PC-3 (cell line): Measurements from ENCODE around the gene PDGFC. TPM values are rescaled to one million over a fixed set of nuclear protein-coding genes. Genes with fewer than 3 reads are reported as not detected.

Source experiments
- ATAC-seq: fragments of 200-7000 bp; cut with Tn5 transposase; 2 replicates; pipeline ENCODE4 v1.9.1; 2020; ENCODE audit warnings: mild to moderate bottlenecking, moderate library complexity
- Bru-seq: library from RNA; stranded (reverse); fragments of 400-500 nt; gene quantifications from one replicate; lab custom pipeline; 2021; lab: Mats Ljungman, UMichigan
- BruChase-seq, 2 experiments: library from RNA; stranded (reverse); fragments of 400-500 nt; gene quantifications; one replicate each; lab custom pipeline; 2021; lab: Mats Ljungman, UMichigan
- BruUV-seq: library from RNA; stranded (reverse); fragments of 400-500 nt; replicated peaks from 2 replicates; lab custom pipeline; 2021; lab: Mats Ljungman, UMichigan
- CTCF ChIA-PET: fragments of 300-600 bp; sonication (Branson Sonifier 250); formaldehyde crosslinking; loops from one replicate; lab custom pipeline; 2022; ENCODE audit warnings: antibody characterized with exemption; lab: Charles Lee
- POLR2A ChIA-PET: fragments of 300-600 bp; sonication (Branson Sonifier 250); formaldehyde crosslinking; loops from one replicate; lab custom pipeline; 2022; ENCODE audit warnings: antibody characterized with exemption; ENCODE audit not compliant: unreplicated experiment; lab: Charles Lee
- DNase-seq: peaks from one replicate; pipeline ENCODE4 v3.0.0-alpha.2; 2015
- H2AFZ ChIP-seq: fragments of 300-600 bp; sonication (generic); 2 replicates; pipeline ENCODE4 v1.6.0; 2016; ENCODE audit warnings: antibody characterized with exemption, low read length
- H3F3A ChIP-seq: fragments of 300-600 bp; sonication (generic); one replicate; pipeline ENCODE4 v1.6.0; 2017; ENCODE audit warnings: antibody characterized with exemption, low read length, control low read depth, mild to moderate bottlenecking; ENCODE audit not compliant: unreplicated experiment
- H3K27ac ChIP-seq: fragments of 300-600 bp; sonication (generic); 2 replicates; pipeline ENCODE4 v1.5.1; 2016; ENCODE audit warnings: mild to moderate bottlenecking, low read length
- H3K27me3 ChIP-seq: fragments of 300-600 bp; sonication (generic); 2 replicates; pipeline ENCODE4 v1.6.1; 2016; ENCODE audit warnings: low read length, mixed read lengths
- H3K36me3 ChIP-seq: fragments of 300-600 bp; sonication (generic); 2 replicates; pipeline ENCODE4 v1.6.1; 2016; ENCODE audit warnings: low read depth, mixed run types, low read length, mixed read lengths
- H3K4me1 ChIP-seq: fragments of 300-600 bp; sonication (generic); 2 replicates; pipeline ENCODE4 v1.5.1; 2016; ENCODE audit warnings: low read length; ENCODE audit not compliant: insufficient read depth
- H3K4me2 ChIP-seq: fragments of 300-600 bp; sonication (generic); 2 replicates; pipeline ENCODE4 v1.6.0; 2016; ENCODE audit warnings: low read length
- H3K4me3 ChIP-seq: fragments of 300-600 bp; sonication (generic); 2 replicates; pipeline ENCODE4 v1.5.1; 2016; ENCODE audit warnings: mild to moderate bottlenecking, low read length, mixed read lengths
- H3K79me2 ChIP-seq: fragments of 300-600 bp; sonication (generic); 2 replicates; pipeline ENCODE4 v1.6.1; 2017; ENCODE audit warnings: low read length, mixed read lengths
- H3K9ac ChIP-seq: fragments of 300-600 bp; sonication (generic); 2 replicates; pipeline ENCODE4 v1.6.0; 2016; ENCODE audit warnings: mild to moderate bottlenecking, low read length
- H3K9me2 ChIP-seq: fragments of 300-600 bp; sonication (generic); replicated peaks from 2 replicates; pipeline ENCODE4 v1.6.1; 2016; ENCODE audit warnings: mixed run types, low read length, mixed read lengths
- H3K9me3 ChIP-seq: fragments of 300-600 bp; sonication (generic); 2 replicates; pipeline ENCODE4 v1.6.1; 2016; ENCODE audit warnings: low read length, mixed read lengths
- H4K20me1 ChIP-seq: fragments of 300-600 bp; sonication (generic); 2 replicates; pipeline ENCODE4 v1.6.1; 2016; ENCODE audit warnings: low read length, mixed read lengths
- EZH2 ChIP-seq: fragments of 300-600 bp; sonication (generic); IDR thresholded peaks from one replicate; pipeline ENCODE4 v1.6.1; 2017; ENCODE audit warnings: antibody characterized with exemption, mild to moderate bottlenecking, low read length; ENCODE audit not compliant: unreplicated experiment
- EZH2phosphoT487 ChIP-seq: fragments of 300-600 bp; sonication (generic); IDR thresholded peaks from 2 replicates; pipeline ENCODE4 v1.6.1; 2018; ENCODE audit warnings: mild to moderate bottlenecking, antibody characterized with exemption, low read length, borderline replicate concordance
- intact Hi-C: fragments of 100-400 bp; cut with micrococcal nuclease; formaldehyde crosslinking; loops from 2 replicates; pipeline ENCODE4 v1.9.0; 2023
- long read RNA-seq: library from polyadenylated mRNA; unstranded; transcript quantifications from one replicate; pipeline ENCODE4 v2.0.0, GENCODE V29; 2021; ENCODE audit not compliant: unreplicated experiment
- total RNA-seq: library from RNA; depleted of rRNA; stranded (reverse); fragments of >200 nt; gene quantifications from 2 replicates; pipeline ENCODE4 v1.2.3, GENCODE V29; 2014; rRNA removed
- TF ChIP-seq, protein P1 (sequence below): fragments of 300-600 bp; sonication (generic); conservative IDR thresholded peaks from 2 replicates; pipeline ENCODE4 v1.5.1; 2017; ENCODE audit warnings: antibody characterized with exemption, low read depth, mild to moderate bottlenecking, low read length

The PDGFC gene, protein sequence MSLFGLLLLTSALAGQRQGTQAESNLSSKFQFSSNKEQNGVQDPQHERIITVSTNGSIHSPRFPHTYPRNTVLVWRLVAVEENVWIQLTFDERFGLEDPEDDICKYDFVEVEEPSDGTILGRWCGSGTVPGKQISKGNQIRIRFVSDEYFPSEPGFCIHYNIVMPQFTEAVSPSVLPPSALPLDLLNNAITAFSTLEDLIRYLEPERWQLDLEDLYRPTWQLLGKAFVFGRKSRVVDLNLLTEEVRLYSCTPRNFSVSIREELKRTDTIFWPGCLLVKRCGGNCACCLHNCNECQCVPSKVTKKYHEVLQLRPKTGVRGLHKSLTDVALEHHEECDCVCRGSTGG
- 16.8 and 23.0 TPM in 2 replicates for total RNA-seq
- percentile 62 among the genes with signal in this experiment for Bru-seq, nascent RNA
- BruChase-seq, experiment 1, labeled RNA remaining after a 6-hour chase: percentile 51 among the genes with signal in this experiment
- BruChase-seq, experiment 2, labeled RNA remaining after a 2-hour chase: percentile 57 among the genes with signal in this experiment
- long read RNA-seq, full-length matches to known transcripts: 31 of 38 reads
- long read RNA-seq, partial matches to known transcripts: 4 of 38 reads
- long read RNA-seq, other reads (novel, unspliced or antisense): 3 of 38 reads

- CTCF ChIA-PET: interaction anchor here (0.5 kb wide), 1 partner anchor 423 kb away, joined by 4 read pairs; no protein-coding TSS in a partner anchor
- intact Hi-C loops: loop anchor here (2.0 to 5.0 kb wide), 2 partner anchors 73 to 390 kb away; no protein-coding TSS in a partner anchor
Measured at GRCh38 chr4:156971676-156972378, at the start of gene PDGFC. PDGFC (minus strand) TSS chr4:156971799; CDS start chr4:156970903, 896 bp downstream.

DNA sequence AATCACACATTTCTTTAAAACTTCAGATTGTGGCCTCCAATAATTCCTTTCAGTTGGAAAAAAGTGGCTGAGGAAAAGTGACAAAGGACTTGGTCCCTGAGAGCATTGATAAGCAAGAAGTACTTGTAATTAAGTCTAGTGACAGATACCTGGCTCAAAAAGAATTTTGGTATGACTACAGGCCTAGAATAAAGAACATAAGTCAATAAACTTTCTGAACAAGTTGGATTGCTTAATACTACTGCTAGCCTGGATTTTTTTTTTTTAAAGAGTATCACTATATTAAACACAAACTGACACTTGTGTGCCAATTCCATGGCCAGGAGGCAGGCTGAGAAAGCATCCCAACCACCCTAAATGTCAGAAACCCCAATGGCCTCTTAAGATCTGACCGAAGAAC is 49.3 kb upstream of the PDGFC start:
- no peak for ATAC-seq

More at GRCh38 chr4:156971676-156972378, at the start of gene PDGFC:
- Histone ChIP-seq H2AFZ (peak within 1 kb of the TSS; percentile 84), H3K79me2 (peaks cover 41% of the 10 kb centered on the region), H3K27me3 (no peaks in the 10 kb centered on the region), H3K27ac (peak within 1 kb of the TSS; percentile 37), H3K9me2 (no peaks in the 10 kb centered on the region), H3K9me3 (no peaks in the 10 kb centered on the region), H3K4me3 (peak within 1 kb of the TSS; percentile 94), H3K36me3 (peaks cover 6% of the 10 kb centered on the region; the same call in 1 of the 2 replicates), H3K4me1 (peaks cover 29% of the 10 kb centered on the region), H3F3A (no peaks in the 10 kb centered on the region), H4K20me1 (no peaks in the 10 kb centered on the region), H3K9ac (peak within 1 kb of the TSS; percentile 64), H3K4me2 (peak within 1 kb of the TSS; percentile 91)
- TF ChIP-seq, protein P1, sequence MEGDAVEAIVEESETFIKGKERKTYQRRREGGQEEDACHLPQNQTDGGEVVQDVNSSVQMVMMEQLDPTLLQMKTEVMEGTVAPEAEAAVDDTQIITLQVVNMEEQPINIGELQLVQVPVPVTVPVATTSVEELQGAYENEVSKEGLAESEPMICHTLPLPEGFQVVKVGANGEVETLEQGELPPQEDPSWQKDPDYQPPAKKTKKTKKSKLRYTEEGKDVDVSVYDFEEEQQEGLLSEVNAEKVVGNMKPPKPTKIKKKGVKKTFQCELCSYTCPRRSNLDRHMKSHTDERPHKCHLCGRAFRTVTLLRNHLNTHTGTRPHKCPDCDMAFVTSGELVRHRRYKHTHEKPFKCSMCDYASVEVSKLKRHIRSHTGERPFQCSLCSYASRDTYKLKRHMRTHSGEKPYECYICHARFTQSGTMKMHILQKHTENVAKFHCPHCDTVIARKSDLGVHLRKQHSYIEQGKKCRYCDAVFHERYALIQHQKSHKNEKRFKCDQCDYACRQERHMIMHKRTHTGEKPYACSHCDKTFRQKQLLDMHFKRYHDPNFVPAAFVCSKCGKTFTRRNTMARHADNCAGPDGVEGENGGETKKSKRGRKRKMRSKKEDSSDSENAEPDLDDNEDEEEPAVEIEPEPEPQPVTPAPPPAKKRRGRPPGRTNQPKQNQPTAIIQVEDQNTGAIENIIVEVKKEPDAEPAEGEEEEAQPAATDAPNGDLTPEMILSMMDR: peak; percentile 34
- no peak for TF ChIP-seq EZH2
- ATAC-seq (peak; percentile 66), DNase-seq (peak; percentile 68)
- POLR2A ChIA-PET: interaction anchor here (0.6 kb wide), 1 partner anchor 9 kb away, joined by 3 read pairs; no protein-coding TSS in a partner anchor
- BruUV-seq: no TSS peak

GRCh38 chr4:157018920-157019490 is 47.4 kb upstream of the PDGFC start:
- POLR2A ChIA-PET: no interaction called here
- no peak overlapping the region for H2AFZ ChIP-seq
- H3F3A ChIP-seq: no peaks in the 10 kb centered on the region
- H3K4me2 ChIP-seq: no peak overlapping the region
- H3K9ac ChIP-seq: no peak overlapping the region
- no peaks in the 10 kb centered on the region for H3K36me3 ChIP-seq
- H3K27me3 ChIP-seq: no peaks in the 10 kb centered on the region
- intact Hi-C loops: no loop called here
- CTCF ChIA-PET: no interaction called here
- ATAC-seq (no peak), DNase-seq (no peak)
- H3K27ac ChIP-seq: no peak overlapping the region
- H3K9me2 ChIP-seq: no peaks in the 10 kb centered on the region
- H3K9me3 ChIP-seq: no peaks in the 10 kb centered on the region
- peaks cover 11% of the 10 kb centered on the region; the same call in 1 of the 2 replicates for H3K4me1 ChIP-seq
- H3K4me3 ChIP-seq: no peak overlapping the region
- TF ChIP-seq, protein P1: no peak
- TF ChIP-seq EZH2: no peak
- no peak for TF ChIP-seq EZH2phosphoT487
- BruUV-seq: no TSS peak
- no peaks in the 10 kb centered on the region for H4K20me1 ChIP-seq
- no peaks in the 10 kb centered on the region for H3K79me2 ChIP-seq

More for the DNA sequence above, 49.3 kb upstream of the PDGFC start:
- H3K4me1 ChIP-seq: no peaks in the 10 kb centered on the region
- no peaks in the 10 kb centered on the region for H3K9me2 ChIP-seq
- ChIA-PET POLR2A (no interaction called here), CTCF (no interaction called here)
- intact Hi-C loops: no loop called here
- H3K27me3 ChIP-seq: no peaks in the 10 kb centered on the region
- H3K36me3 ChIP-seq: no peaks in the 10 kb centered on the region
- H3K9ac ChIP-seq: no peak overlapping the region
- no peaks in the 10 kb centered on the region for H4K20me1 ChIP-seq
- H2AFZ ChIP-seq: no peak overlapping the region
- DNase-seq: no peak
- no peaks in the 10 kb centered on the region for H3F3A ChIP-seq
- no peak for TF ChIP-seq EZH2phosphoT487
- no peaks in the 10 kb centered on the region for H3K9me3 ChIP-seq
- H3K4me3 ChIP-seq: no peak overlapping the region
- H3K27ac ChIP-seq: no peak overlapping the region
- no peaks in the 10 kb centered on the region for H3K79me2 ChIP-seq
- no peak overlapping the region for H3K4me2 ChIP-seq
- no TSS peak for BruUV-seq
